HG02588 (cell line): ENCODE results near the gene YY1.
"Not testable (repeated sequence)": the region's sequence is repeated elsewhere in the genome, so short reads cannot be mapped to it uniquely, and the experiment has no call there.

ENCODE experiments used
- ATAC-seq: cut with Tn5 transposase; IDR thresholded peaks from one replicate; pipeline ENCODE4 v1.9.1; 2021; ENCODE audit warnings: mild to moderate bottlenecking, moderate library complexity; ENCODE audit not compliant: unreplicated experiment

Gene YY1

GRCh38 chr14:100238419-100239210, at the start of gene YY1:
YY1 (plus strand) TSS chr14:100239144; CDS start chr14:100239245, 101 bp downstream.
- peak; percentile 69 for ATAC-seq

DNA sequence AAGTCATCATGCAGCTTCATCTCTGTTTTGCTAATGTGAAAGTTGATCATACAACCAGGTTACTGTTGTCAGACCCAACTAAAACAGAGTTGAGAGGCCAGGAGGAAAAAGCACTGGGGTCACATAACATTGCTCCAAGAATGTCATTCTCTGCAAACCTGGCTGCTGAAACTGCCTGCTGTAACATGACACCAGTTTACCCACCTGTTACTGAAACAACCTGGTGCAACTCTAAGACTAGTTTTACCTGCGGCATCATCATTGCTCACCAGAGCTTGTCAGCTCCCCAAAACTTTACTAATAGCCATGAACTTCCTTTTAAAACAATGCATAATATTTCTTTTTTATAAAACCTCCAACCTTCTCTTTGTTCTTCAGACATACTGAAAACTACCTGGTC, 48.8 kb upstream of the YY1 start:
- ATAC-seq: no peak

DNA sequence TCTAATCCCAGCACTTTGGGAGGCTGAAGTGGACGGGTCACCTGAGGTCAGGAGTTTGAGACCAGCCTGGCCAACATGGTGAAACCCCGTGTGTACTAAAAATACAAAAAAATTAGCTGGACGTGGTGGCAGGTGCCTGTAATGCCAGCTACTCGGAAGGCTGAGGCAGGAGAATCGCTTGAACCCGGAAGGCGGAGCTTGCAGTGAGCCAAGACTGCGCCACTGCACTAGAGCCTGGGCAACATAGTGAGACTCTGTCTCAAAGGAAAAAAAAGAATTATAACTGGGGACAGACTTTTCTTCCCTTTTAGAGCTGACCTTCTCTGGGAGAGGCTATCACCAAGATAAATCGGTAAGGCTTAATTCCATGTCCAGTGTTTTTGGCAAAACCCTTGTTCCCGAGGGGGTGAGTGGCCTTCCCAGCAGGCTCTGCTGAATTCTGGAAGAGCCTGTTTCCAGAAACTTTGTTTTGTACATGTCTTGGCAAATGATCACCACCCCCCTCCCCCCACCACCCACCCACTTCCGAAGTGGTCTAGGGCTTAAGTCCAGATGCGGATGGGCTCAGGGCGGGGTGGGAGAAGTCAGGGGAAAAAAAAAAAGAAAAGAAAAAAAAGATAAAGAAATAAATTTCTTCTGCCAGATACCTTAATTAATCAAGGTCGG, 47.2 kb upstream of the YY1 start:
- no peak for ATAC-seq

- no peak for ATAC-seq
These were observed 46.7 kb upstream of the YY1 start for GRCh38 chr14:100192250-100192671.

DNA sequence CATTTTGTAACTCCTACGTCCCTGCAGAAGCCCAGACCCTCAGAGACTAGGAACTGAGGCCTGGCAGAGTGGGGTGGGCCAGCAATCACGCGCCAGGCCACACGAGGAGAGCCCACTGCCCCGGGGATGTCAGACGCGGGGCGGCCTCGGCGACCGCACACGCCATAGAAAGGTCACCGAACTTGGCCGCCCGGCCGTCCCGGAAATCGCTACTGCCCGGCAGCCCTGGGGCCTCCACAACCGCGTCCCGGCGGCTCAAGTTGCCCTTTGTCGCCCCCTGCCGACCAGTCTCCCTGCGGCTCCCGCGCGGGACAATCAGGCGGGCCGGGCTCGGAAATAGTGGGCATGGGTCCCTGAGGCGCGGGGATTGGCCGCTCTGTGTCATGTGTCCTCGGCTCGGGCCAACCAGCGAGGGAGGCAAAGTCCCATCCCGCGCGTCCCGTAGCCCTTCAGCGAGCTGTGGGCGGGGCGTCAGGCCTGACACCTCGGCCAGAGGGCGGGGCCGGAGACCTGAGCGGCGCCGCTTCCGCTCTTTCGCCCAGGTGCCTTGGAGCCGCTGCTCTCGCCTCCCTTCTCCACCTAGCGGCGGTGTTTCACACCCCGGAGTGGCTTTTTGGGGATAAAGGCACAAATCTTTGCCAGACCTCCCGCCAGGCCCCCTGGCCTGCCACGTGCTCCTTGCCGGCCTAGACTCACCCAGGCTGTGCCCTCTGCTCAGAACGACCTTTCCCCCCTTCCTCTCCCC, 46.1 kb upstream of the YY1 start:
- peak; percentile 98 for ATAC-seq

- ATAC-seq: no peak
These were observed 45.3 kb upstream of the YY1 start for GRCh38 chr14:100193417-100194357.

GRCh38 chr14:100199240-100199860, 39.6 kb upstream of the YY1 start:
- ATAC-seq: no peak

DNA sequence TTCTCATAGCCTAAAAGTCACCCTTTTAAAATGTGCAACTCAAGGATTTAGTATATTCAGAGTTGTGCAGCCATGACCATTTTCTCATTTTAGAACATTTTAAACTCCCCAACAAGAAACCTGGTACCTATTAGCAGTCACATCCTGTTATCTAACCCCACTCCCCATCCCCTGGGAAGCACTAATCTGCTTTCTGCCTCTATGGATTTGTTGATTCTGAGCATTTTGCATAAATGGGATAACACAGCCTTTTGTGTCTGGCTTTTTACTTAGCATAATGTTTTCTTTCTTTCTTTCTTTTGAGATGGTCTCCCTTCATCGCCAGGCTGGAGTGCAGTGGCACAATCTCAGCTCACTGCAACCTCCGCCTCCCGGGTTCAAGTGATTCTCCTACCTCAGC, 38.6 kb upstream of the YY1 start:
- ATAC-seq: no peak

DNA sequence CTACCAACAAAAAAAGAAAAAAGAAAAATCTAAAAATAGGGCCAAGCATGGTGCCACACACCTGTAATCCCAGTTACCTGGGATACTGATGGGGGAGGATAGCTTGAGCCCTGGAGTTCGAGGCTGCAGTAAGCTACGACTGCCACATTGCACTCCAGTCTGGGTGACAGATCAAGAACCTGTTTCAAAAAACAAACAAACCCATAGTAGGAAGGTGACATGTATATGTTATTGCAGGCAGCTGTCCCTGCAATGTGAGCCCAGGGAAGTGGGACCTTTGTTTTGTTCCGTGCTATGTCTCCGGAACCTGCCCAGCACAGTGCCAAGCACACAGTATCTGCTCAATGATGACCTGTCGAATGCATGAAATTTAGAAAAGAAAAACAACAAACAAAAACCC, 37.2 kb upstream of the YY1 start:
- ATAC-seq: no peak

DNA sequence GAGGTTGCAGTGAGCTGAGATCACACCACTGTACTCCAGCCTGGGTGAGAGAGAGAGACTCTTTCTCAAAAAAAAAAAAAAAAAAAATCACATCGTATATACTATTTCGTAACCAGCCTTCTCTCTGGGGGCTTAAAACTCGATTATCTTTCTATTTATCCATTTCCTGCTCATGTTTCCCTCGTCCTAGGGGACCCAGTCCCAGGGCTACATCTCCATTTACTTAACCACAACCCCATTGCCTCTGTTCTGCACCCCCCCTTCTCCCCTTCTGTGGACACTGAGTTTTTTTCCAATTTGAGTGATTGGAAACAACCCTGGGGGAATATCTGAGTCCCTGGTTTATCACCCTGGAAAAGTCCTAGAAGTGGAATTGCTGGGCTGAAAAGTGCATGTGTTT, 36.2 kb upstream of the YY1 start:
- ATAC-seq: no peak

DNA sequence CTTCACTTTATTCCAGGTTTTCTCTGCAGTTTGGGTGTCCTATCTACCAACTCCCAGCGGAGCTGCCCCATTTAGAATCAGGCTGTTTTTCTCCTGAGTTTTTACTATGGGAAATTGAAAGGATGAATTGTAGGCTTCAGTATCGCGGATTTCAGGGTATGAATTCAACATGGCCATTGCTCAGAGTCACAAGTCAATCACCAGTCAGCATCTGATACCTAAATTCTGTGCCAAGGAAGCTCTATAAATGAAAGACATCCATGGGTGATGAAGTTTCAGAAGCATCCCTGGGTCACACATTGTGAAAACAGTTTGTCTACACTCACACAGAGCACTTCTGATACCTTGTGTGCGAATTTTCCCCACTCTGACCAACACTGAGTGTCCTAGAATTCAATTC, 35.8 kb upstream of the YY1 start:
- ATAC-seq: no peak

DNA sequence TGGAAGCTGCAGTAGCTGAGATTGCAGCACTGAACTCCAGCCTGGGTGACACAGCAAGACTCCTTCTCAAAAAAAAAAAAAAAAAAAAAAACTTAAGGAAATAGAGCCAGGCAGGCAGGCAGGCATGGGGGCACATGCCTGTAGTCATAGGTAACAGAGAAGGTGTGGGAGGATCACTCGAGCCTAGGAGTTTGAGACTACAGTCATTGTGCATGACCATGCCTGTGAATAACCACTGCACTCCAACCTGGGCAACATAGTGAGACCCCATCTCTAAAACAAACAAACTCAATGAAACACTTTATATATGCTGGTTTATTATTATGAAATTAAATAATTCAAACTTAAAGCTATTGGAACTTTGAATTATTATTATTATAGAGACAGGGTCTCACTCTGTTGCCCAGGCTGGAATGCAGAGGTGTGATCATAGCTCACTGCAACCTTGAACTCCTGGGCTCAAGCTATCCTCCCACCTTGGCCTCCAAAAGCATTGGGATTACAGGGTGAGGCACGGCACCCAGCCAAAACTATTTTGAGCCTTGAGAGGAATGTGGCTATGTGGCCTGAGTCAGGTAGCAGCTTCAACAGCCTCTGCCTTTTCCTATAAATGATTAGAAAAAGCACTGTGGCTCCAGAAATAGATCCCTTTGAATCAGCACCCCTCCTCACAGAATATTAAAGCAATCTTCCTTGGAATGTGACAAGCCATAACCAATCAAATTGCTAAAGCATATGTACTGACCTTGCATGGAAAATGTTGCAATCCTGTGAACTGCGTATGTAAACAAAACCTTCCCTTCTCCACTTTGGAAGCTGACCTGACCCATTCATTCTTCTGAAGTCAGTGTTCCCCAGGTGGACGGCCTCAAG, 34.7 kb upstream of the YY1 start:
- no peak for ATAC-seq

GRCh38 chr14:100204835-100205167, 34.1 kb upstream of the YY1 start:
- ATAC-seq: not testable (repeated sequence)

GRCh38 chr14:100207588-100207987, 31.4 kb upstream of the YY1 start:
- ATAC-seq: not testable (repeated sequence)

GRCh38 chr14:100208136-100208535, 30.8 kb upstream of the YY1 start:
- not testable (repeated sequence) for ATAC-seq

GRCh38 chr14:100211366-100211765, 27.6 kb upstream of the YY1 start:
- no peak for ATAC-seq

DNA sequence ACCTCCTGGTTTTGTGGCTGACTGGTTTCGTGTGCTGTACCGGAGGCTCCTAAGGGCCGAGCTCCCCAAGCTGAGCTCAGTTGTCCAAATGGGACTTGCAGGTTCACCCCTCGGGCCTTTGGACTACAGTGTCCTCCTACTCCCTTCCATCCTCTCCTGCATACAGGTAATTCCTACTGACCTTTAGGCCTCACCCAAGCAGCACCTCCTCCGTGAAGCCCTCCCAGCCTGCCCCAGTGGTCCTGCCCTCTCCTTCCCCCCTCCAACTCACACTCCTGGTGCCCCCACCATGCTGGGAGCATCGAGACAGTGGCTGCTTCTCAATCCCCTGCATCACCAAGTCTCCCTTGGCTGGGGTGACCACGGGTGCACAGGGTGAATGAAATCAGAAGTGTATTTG, 27.1 kb upstream of the YY1 start:
- ATAC-seq: no peak

GRCh38 chr14:100212476-100213333, 26.2 kb upstream of the YY1 start:
- ATAC-seq: no peak
